ENCODE measurements around the gene PBX1. TPM values are rescaled to one million over a fixed set of nuclear protein-coding genes. Genes with fewer than 3 reads are reported as not detected.

The PBX1 gene
- total and polyA plus RNA-seq, 2 donors from 2014 or later, result 14.9 to 91.5 TPM

- DNase-seq (no peak), FAIRE-seq (no peak)
- Histone ChIP-seq H3K36me3 (ENCODE audit: control insufficient read depth in 2 of 3, insufficient read depth in 3 of 3, low read length in 3 of 3) (peaks cover 0 to 3% (median 2%) of the 10 kb centered on the region in 3 donors), H3K27ac (ENCODE audit: low read depth in 2 of 2, low read length in 2 of 2) (no peak overlapping the region), H3K4me3 (ENCODE audit: low read length in 3 of 3) (no peak overlapping the region), H3K4me1 (ENCODE audit: control insufficient read depth in 2 of 3, insufficient read depth in 2 of 3, low read depth in 1 of 3, low read length in 3 of 3) (peaks cover 0 to 6% (median 0%) of the 10 kb centered on the region in 3 donors), H3K9me3 (ENCODE audit: control insufficient read depth in 2 of 3, insufficient read depth in 1 of 3, low read length in 3 of 3) (no peaks in the 10 kb centered on the region), H3K27me3 (ENCODE audit: control insufficient read depth, insufficient read depth, low read length) (no peaks in the 10 kb centered on the region), H3K9ac (ENCODE audit: low read length in 3 of 3) (no peak overlapping the region)
- no peak for TF ChIP-seq CTCF (IDR thresholded peaks at IDR 0.05; ENCODE audit: borderline replicate concordance, extremely low read depth, insufficient read depth)
- intact Hi-C loops (cut with DNase I), result no loop called here
Measured at GRCh38 chr1:164628772-164629171, 69.8 kb downstream of the PBX1 start.

GRCh38 chr1:164629971-164630370 is 71.0 kb downstream of the PBX1 start:
- no peak overlapping the region for H3K27ac ChIP-seq (ENCODE audit: low read depth in 2 of 2, low read length in 2 of 2)
- H3K9me3 ChIP-seq (ENCODE audit: control insufficient read depth in 2 of 3, insufficient read depth in 1 of 3, low read length in 3 of 3), result no peaks in the 10 kb centered on the region
- FAIRE-seq (no peak), DNase-seq (no peak)
- peaks cover 0 to 3% (median 2%) of the 10 kb centered on the region in 3 donors for H3K36me3 ChIP-seq (ENCODE audit: control insufficient read depth in 2 of 3, insufficient read depth in 3 of 3, low read length in 3 of 3)
- H3K4me3 ChIP-seq (ENCODE audit: low read length in 3 of 3), result no peak overlapping the region
- no peaks in the 10 kb centered on the region for H3K27me3 ChIP-seq (ENCODE audit: control insufficient read depth, insufficient read depth, low read length)
- intact Hi-C loops (cut with DNase I), result no loop called here
- no peak for TF ChIP-seq CTCF (IDR thresholded peaks at IDR 0.05; ENCODE audit: borderline replicate concordance, extremely low read depth, insufficient read depth)
- no peak overlapping the region for H3K9ac ChIP-seq (ENCODE audit: low read length in 3 of 3)
- H3K4me1 ChIP-seq (ENCODE audit: control insufficient read depth in 2 of 3, insufficient read depth in 2 of 3, low read depth in 1 of 3, low read length in 3 of 3), result peaks cover 0 to 10% (median 5%) of the 10 kb centered on the region in 3 donors

- no peaks in the 10 kb centered on the region for H3K27me3 ChIP-seq (ENCODE audit: control insufficient read depth, insufficient read depth, low read length)
- H3K9ac ChIP-seq (ENCODE audit: low read length in 3 of 3), result no peak overlapping the region
- TF ChIP-seq CTCF (IDR thresholded peaks at IDR 0.05; ENCODE audit: borderline replicate concordance, extremely low read depth, insufficient read depth), result no peak
- H3K4me3 ChIP-seq (ENCODE audit: low read length in 3 of 3), result no peak overlapping the region
- FAIRE-seq (no peak), DNase-seq (no peak)
- intact Hi-C loops (cut with DNase I), result no loop called here
- no peaks in the 10 kb centered on the region for H3K9me3 ChIP-seq (ENCODE audit: control insufficient read depth in 2 of 3, insufficient read depth in 1 of 3, low read length in 3 of 3)
- no peak overlapping the region for H3K27ac ChIP-seq (ENCODE audit: low read depth in 2 of 2, low read length in 2 of 2)
- peaks cover 0 to 3% (median 2%) of the 10 kb centered on the region in 3 donors for H3K36me3 ChIP-seq (ENCODE audit: control insufficient read depth in 2 of 3, insufficient read depth in 3 of 3, low read length in 3 of 3)
- peaks cover 0 to 10% (median 8%) of the 10 kb centered on the region in 3 donors for H3K4me1 ChIP-seq (ENCODE audit: control insufficient read depth in 2 of 3, insufficient read depth in 2 of 3, low read depth in 1 of 3, low read length in 3 of 3)
Measured at GRCh38 chr1:164630626-164631396, 71.8 kb downstream of the PBX1 start.

Measured in kidney (tissue), 14 donors.